H1 (cell line): Measurements from ENCODE around the gene TRABD2A. TPM values are rescaled to one million over a fixed set of nuclear protein-coding genes. Genes with fewer than 3 reads are reported as not detected.

Experiments
- CTCF ChIA-PET: fragments of 300-600 bp; sonication (Branson Sonifier 250); formaldehyde crosslinking; loops from one replicate; lab custom pipeline; 2021; ENCODE audit not compliant: partially characterized antibody; lab: Charles Lee
- POLR2A ChIA-PET: fragments of 300-600 bp; sonication (Branson Sonifier 250); formaldehyde crosslinking; loops from one replicate; lab custom pipeline; 2021; ENCODE audit warnings: inconsistent platforms; ENCODE audit not compliant: partially characterized antibody; lab: Charles Lee
- DNase-seq, 2 experiments: peaks; one replicate each; pipeline versions ENCODE4 v3.0.0 to v3.0.0-alpha.2; 2010 to 2022; ENCODE audit warnings: low spot score in 2 of 2, low read depth in 1 of 2, mixed read lengths in 1 of 2
- FAIRE-seq: peaks from 2 replicates; lab custom pipeline; 2011; peaks lifted over from hg19 to GRCh38; lab: Jason Lieb, UNC
- H2AFZ ChIP-seq: 2 replicates; pipeline ENCODE4 v1.8.1; 2012; ENCODE audit warnings: low read length, inconsistent platforms
- H2AK5ac ChIP-seq: 2 replicates; pipeline ENCODE4 v1.6.1; 2013; ENCODE audit warnings: low read depth, low read length
- H2BK120ac ChIP-seq: replicated peaks from 2 replicates; pipeline ENCODE3; 2013; ENCODE audit warnings: low read depth, low read length, inconsistent platforms
- H2BK12ac ChIP-seq: 2 replicates; pipeline ENCODE4 v1.6.1; 2013; ENCODE audit warnings: low read depth, low read length
- H2BK15ac ChIP-seq: 2 replicates; pipeline ENCODE4 v1.6.1; 2013; ENCODE audit warnings: low read length
- H2BK20ac ChIP-seq: 2 replicates; pipeline ENCODE4 v1.6.1; 2013; ENCODE audit warnings: low read length
- H2BK5ac ChIP-seq: 2 replicates; pipeline ENCODE4 v1.6.1; 2013; ENCODE audit warnings: low read depth, low read length
- H3K14ac ChIP-seq: 2 replicates; pipeline ENCODE4 v1.6.1; 2013; ENCODE audit warnings: inconsistent platforms; ENCODE audit not compliant: insufficient read length
- H3K18ac ChIP-seq: 2 replicates; pipeline ENCODE4 v1.6.1; 2013; ENCODE audit warnings: low read length; ENCODE audit errors: extremely low read depth
- H3K23ac ChIP-seq: 2 replicates; pipeline ENCODE4 v1.6.1; 2013; ENCODE audit warnings: inconsistent platforms; ENCODE audit not compliant: insufficient read length
- H3K23me2 ChIP-seq: 2 replicates; pipeline ENCODE4 v1.6.1; 2013; ENCODE audit warnings: low read depth, low read length
- H3K27ac ChIP-seq: 2 replicates; pipeline ENCODE4 v1.6.1; 2011; ENCODE audit warnings: low read depth, low read length, inconsistent platforms
- H3K27me3 ChIP-seq, 4 experiments: replicated peaks in 1 of 4; 1 replicate in 1 of 4; 2 replicates in 3 of 4; pipeline versions ENCODE4 v1.6.1 to v1.8.1; 2011 to 2013; ENCODE audit warnings: low read length in 3 of 4, mild to moderate bottlenecking in 3 of 4, inconsistent platforms in 2 of 4, mixed read lengths in 2 of 4, moderate library complexity in 1 of 4; ENCODE audit not compliant: control insufficient read depth in 3 of 4, insufficient read depth in 3 of 4; ENCODE audit errors: extremely low read depth in 1 of 4
- H3K36me3 ChIP-seq, 4 experiments: 2 replicates each; pipeline versions ENCODE4 v1.6.1 to v1.8.1; 2011 to 2013; ENCODE audit warnings: mild to moderate bottlenecking in 4 of 4, low read length in 3 of 4, moderate library complexity in 2 of 4, control low read depth in 1 of 4, inconsistent platforms in 1 of 4; ENCODE audit not compliant: insufficient read depth in 4 of 4, control insufficient read depth in 2 of 4
- H3K4ac ChIP-seq: replicated peaks from 2 replicates; pipeline ENCODE3; 2013; ENCODE audit warnings: low read length, low read depth, mixed read lengths, inconsistent platforms; ENCODE audit not compliant: insufficient read length
- H3K4me1 ChIP-seq, 4 experiments: replicated peaks in 1 of 4; 1 replicate in 1 of 4; 2 replicates in 3 of 4; pipeline versions ENCODE4 v1.6.1 to v1.8.1; 2011 to 2013; ENCODE audit warnings: low read length in 3 of 4, inconsistent platforms in 2 of 4, mixed read lengths in 1 of 4; ENCODE audit not compliant: insufficient read depth in 4 of 4, control insufficient read depth in 3 of 4
- H3K4me2 ChIP-seq, 2 experiments: 2 replicates each; pipeline versions ENCODE4 v1.6.1 to v1.8.1; 2011 to 2013; ENCODE audit warnings: low read depth in 2 of 2, low read length in 2 of 2, control low read depth in 1 of 2, inconsistent platforms in 1 of 2, mild to moderate bottlenecking in 1 of 2; ENCODE audit not compliant: insufficient read depth in 1 of 2
- H3K4me3 ChIP-seq, 4 experiments: fragments of 200-600, 300-600 bp in 1 of 4; sonication (generic), shearing (Covaris generic), sonication (Bioruptor Twin) in 1 of 4; 2 replicates each; pipeline versions ENCODE4 v1.5.1 to v1.8.1; 2011 to 2016; ENCODE audit warnings: low read length in 4 of 4, low read depth in 3 of 4, control low read depth in 2 of 4, inconsistent platforms in 2 of 4, mild to moderate bottlenecking in 2 of 4, mixed read lengths in 1 of 4, moderate library complexity in 1 of 4; ENCODE audit not compliant: insufficient read depth in 2 of 4; ENCODE audit errors: extremely low read depth in 1 of 4
- H3K56ac ChIP-seq: replicated peaks from 2 replicates; pipeline ENCODE3; 2013; ENCODE audit warnings: low read depth, mild to moderate bottlenecking, mixed read lengths, low read length, inconsistent platforms; ENCODE audit not compliant: insufficient read length
- H3K79me1 ChIP-seq: 2 replicates; pipeline ENCODE4 v1.6.1; 2013; ENCODE audit warnings: low read depth, low read length, control low read depth
- H3K79me2 ChIP-seq, 2 experiments: 2 replicates each; pipeline versions ENCODE4 v1.6.1 to v1.8.1; 2012 to 2013; ENCODE audit warnings: low read length in 2 of 2, mild to moderate bottlenecking in 2 of 2, inconsistent platforms in 1 of 2; ENCODE audit not compliant: insufficient read depth in 2 of 2, control insufficient read depth in 1 of 2
- H3K9ac ChIP-seq, 4 experiments: replicated peaks in 1 of 4; 1 replicate in 1 of 4; 2 replicates in 3 of 4; pipeline versions ENCODE4 v1.6.1 to v1.8.1; 2011 to 2013; ENCODE audit warnings: low read depth in 3 of 4, low read length in 3 of 4, control low read depth in 2 of 4, mild to moderate bottlenecking in 2 of 4, moderate library complexity in 2 of 4, inconsistent platforms in 1 of 4; ENCODE audit errors: extremely low read depth in 1 of 4
- H3K9me3 ChIP-seq, 2 experiments: 2 replicates each; pipeline versions ENCODE4 v1.6.1 to v1.8.1; 2012 to 2013; ENCODE audit warnings: mild to moderate bottlenecking in 2 of 2, moderate library complexity in 2 of 2, control low read depth in 1 of 2, inconsistent platforms in 1 of 2, low read depth in 1 of 2, low read length in 1 of 2, mixed read lengths in 1 of 2; ENCODE audit not compliant: insufficient read depth in 2 of 2
- H4K20me1 ChIP-seq, 2 experiments: replicated peaks in 1 of 2; 2 replicates each; pipeline versions ENCODE3 to v1.8.1; 2011 to 2013; ENCODE audit warnings: inconsistent platforms in 2 of 2, low read length in 2 of 2, mild to moderate bottlenecking in 1 of 2; ENCODE audit not compliant: insufficient read depth in 2 of 2, control insufficient read depth in 1 of 2
- H4K5ac ChIP-seq: 2 replicates; pipeline ENCODE4 v1.6.1; 2013; ENCODE audit warnings: low read length, low read depth, mixed read lengths, inconsistent platforms; ENCODE audit not compliant: insufficient read length
- H4K8ac ChIP-seq: 2 replicates; pipeline ENCODE4 v1.8.0; 2013; ENCODE audit warnings: mild to moderate bottlenecking, moderate library complexity, low read length, inconsistent platforms; ENCODE audit not compliant: insufficient read depth; ENCODE audit errors: extremely low read depth
- H4K91ac ChIP-seq: replicated peaks from 2 replicates; pipeline ENCODE3; 2013; ENCODE audit warnings: low read length, mixed read lengths, inconsistent platforms; ENCODE audit not compliant: insufficient read length
- BCL11A ChIP-seq, 2 experiments: IDR thresholded peaks; one replicate each; pipeline ENCODE4 v1.6.1; 2011; ENCODE audit warnings: low read depth in 2 of 2, low read length in 2 of 2, mild to moderate bottlenecking in 2 of 2
- CBX8 ChIP-seq: fragments of 300-800, 300-1000 bp; sonication (generic); IDR thresholded peaks from 2 replicates; pipeline ENCODE4 v1.7.1; 2016; ENCODE audit warnings: low read depth, low read length, borderline replicate concordance
- EP300 ChIP-seq, 2 experiments: IDR thresholded peaks; 1 replicate in 1 of 2; 2 replicates in 1 of 2; pipeline ENCODE4 v1.6.1; 2011 to 2012; ENCODE audit warnings: low read depth in 2 of 2, low read length in 2 of 2, mild to moderate bottlenecking in 2 of 2, borderline replicate concordance in 1 of 2, inconsistent platforms in 1 of 2, moderate library complexity in 1 of 2
- HDAC6 ChIP-seq: IDR thresholded peaks from one replicate; pipeline ENCODE4 v1.7.1; 2012; ENCODE audit warnings: low read depth, mild to moderate bottlenecking, inconsistent platforms, low read length, moderate library complexity
- KDM4A ChIP-seq: IDR thresholded peaks from one replicate; pipeline ENCODE4 v1.7.1; 2012; ENCODE audit warnings: low read depth, mild to moderate bottlenecking, moderate library complexity, low read length, inconsistent platforms; ENCODE audit not compliant: severe bottlenecking
- MAFK ChIP-seq: IDR thresholded peaks from 2 replicates; pipeline ENCODE4 v1.6.1; 2012; ENCODE audit warnings: low read depth, mild to moderate bottlenecking, improper control_type of control experiment, low read length
- POLR2A ChIP-seq, 2 experiments: IDR thresholded peaks; 1 replicate in 1 of 2; 2 replicates in 1 of 2; pipeline ENCODE4 v1.6.1; 2011; ENCODE audit warnings: low read depth in 2 of 2, low read length in 2 of 2, mild to moderate bottlenecking in 2 of 2; ENCODE audit errors: control extremely low read depth in 1 of 2
- RBBP5 ChIP-seq: IDR thresholded peaks from 2 replicates; pipeline ENCODE4 v1.7.1; 2012; ENCODE audit warnings: low read depth, mild to moderate bottlenecking, inconsistent platforms, low read length, moderate library complexity, borderline replicate concordance
- RFX5 ChIP-seq: IDR thresholded peaks from 2 replicates; pipeline ENCODE4 v1.6.1; 2011; ENCODE audit warnings: low read depth, low read length, improper control_type of control experiment, borderline replicate concordance
- SAP30 ChIP-seq: fragments of 300-600 bp; sonication (generic); IDR thresholded peaks from 2 replicates; pipeline ENCODE4 v1.7.1; 2012; ENCODE audit warnings: low read length, moderate library complexity, mild to moderate bottlenecking, inconsistent platforms; ENCODE audit not compliant: insufficient read depth, insufficient replicate concordance
- SIX5 ChIP-seq: IDR thresholded peaks from 2 replicates; pipeline ENCODE4 v1.6.1; 2011; ENCODE audit warnings: mild to moderate bottlenecking, low read depth, low read length
- TAF7 ChIP-seq: optimal IDR thresholded peaks from 2 replicates; pipeline ENCODE3; 2011; ENCODE audit warnings: low read depth, mild to moderate bottlenecking, inconsistent platforms, low read length, moderate library complexity, borderline replicate concordance
- WGBS, 2 experiments: shearing (Covaris generic) in 1 of 2; methylation state at CpG; one replicate each; pipeline versions ENCODE4 v1.1.6 to v1.1.7; 2013 to 2015; ENCODE audit warnings: low lambda C conversion rate in 2 of 2, mixed read lengths in 2 of 2, inconsistent platforms in 1 of 2, low coverage in 1 of 2, missing lambda C conversion rate in 1 of 2; ENCODE audit not compliant: insufficient replicate concordance in 2 of 2, insufficient coverage in 1 of 2, insufficient read length in 1 of 2; ENCODE audit errors: extremely low coverage in 1 of 2, missing lambda C conversion rate in 1 of 2; 5-methylcytosine and 5-hydroxymethylcytosine counted together
- polyA plus RNA-seq, 7 experiments: library from polyadenylated mRNA; depleted of rRNA in 3 of 7; stranded (reverse) in 5 of 7; unstranded in 2 of 7; fragments of >200 nt in 5 of 7; fragments of 200-250 nt in 2 of 7; gene quantifications; 1 replicate in 5 of 7; 2 replicates in 1 of 7; 4 replicates in 1 of 7; pipeline versions ENCODE4 v1.2.1 to v1.2.3, GENCODE V29; 2011 to 2013; ENCODE audit warnings: missing spikeins in 2 of 7, mixed read lengths in 2 of 7
- total RNA-seq: library from RNA; stranded (reverse); fragmentation: NEBNext Ultra II Directional; extraction: Animal tissue kit (Norgen Biotek cat#: 25700); gene quantifications from 2 replicates; pipeline ENCODE4 v1.2.1, GENCODE V29; 2021
- TF ChIP-seq, protein P1 (sequence below): IDR thresholded peaks from 2 replicates; pipeline ENCODE4 v1.6.1; 2011; ENCODE audit warnings: low read length, improper control_type of control experiment

The TRABD2A gene
- total and polyA plus RNA-seq, 2 of the 8 experiments (the other 6 are each of a cell fraction or from before 2014, with no cell fraction given) = 17.3 to 18.6 TPM

DNA sequence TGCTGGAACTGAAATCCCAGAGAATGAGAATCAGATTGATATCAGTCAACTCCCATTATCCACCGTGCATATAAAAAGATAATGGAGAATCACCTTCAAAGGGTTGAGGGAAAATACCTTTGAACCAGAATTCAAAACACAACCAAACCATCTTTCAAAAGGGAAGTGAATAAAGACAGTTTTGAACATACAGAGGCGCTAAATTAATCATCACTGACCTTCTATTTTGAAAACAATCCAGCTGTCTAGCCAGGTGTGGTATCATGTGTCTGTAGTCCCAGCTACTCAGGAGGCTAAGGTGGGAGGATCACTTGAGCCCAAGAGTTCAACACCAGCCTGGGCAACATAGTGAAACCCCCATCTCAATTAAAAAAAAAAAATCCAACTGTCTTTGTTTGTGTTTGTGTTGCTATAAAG, 63.6 kb downstream of the TRABD2A start:
- H3K79me1 ChIP-seq = no peaks in the 10 kb centered on the region
- no peak overlapping the region for H4K5ac ChIP-seq
- no peaks in the 10 kb centered on the region for H3K23me2 ChIP-seq
- no peak overlapping the region for H2AK5ac ChIP-seq
- H2AFZ ChIP-seq = no peak overlapping the region
- no peaks in the 10 kb centered on the region for H4K20me1 ChIP-seq
- no peak overlapping the region for H2BK120ac ChIP-seq
- no peak overlapping the region for H3K4me3 ChIP-seq
- no peak for DNase-seq
- WGBS, 2 experiments = 96% methylated on average over 2 of the region's 2 CpGs; no CpG with 5 or more reads in 1 of the 2 experiments
- POLR2A ChIA-PET = interaction anchor here (0.7 kb wide), 1 partner anchor 669 kb away, joined by 3 read pairs; no protein-coding TSS in a partner anchor
- no peak overlapping the region for H3K4me2 ChIP-seq
- no peaks in the 10 kb centered on the region; a peak in 1 of 4 replicates for H3K9me3 ChIP-seq
- H3K56ac ChIP-seq = no peak overlapping the region
- H3K23ac ChIP-seq = no peak overlapping the region
- H3K14ac ChIP-seq = no peak overlapping the region
- no peak overlapping the region for H3K18ac ChIP-seq
- H3K36me3 ChIP-seq = no peaks in the 10 kb centered on the region
- no peak overlapping the region for H2BK20ac ChIP-seq
- H3K27ac ChIP-seq = no peak overlapping the region
- no peak overlapping the region for H2BK15ac ChIP-seq
- H3K4ac ChIP-seq = no peak overlapping the region
- H3K4me1 ChIP-seq = no peaks in the 10 kb centered on the region
- CTCF ChIA-PET = interaction anchor here (0.6 kb wide), 1 partner anchor 148 kb away, joined by 3 read pairs; no protein-coding TSS in a partner anchor
- no peaks in the 10 kb centered on the region for H3K27me3 ChIP-seq
- no peak overlapping the region for H2BK5ac ChIP-seq
- no peak for FAIRE-seq
- H2BK12ac ChIP-seq = no peak overlapping the region
- no peak overlapping the region for H4K91ac ChIP-seq
- no peak overlapping the region for H3K9ac ChIP-seq
- no peaks in the 10 kb centered on the region for H3K79me2 ChIP-seq
- no peak overlapping the region for H4K8ac ChIP-seq
- TF ChIP-seq SAP30 = no peak
- TF ChIP-seq, protein P1, sequence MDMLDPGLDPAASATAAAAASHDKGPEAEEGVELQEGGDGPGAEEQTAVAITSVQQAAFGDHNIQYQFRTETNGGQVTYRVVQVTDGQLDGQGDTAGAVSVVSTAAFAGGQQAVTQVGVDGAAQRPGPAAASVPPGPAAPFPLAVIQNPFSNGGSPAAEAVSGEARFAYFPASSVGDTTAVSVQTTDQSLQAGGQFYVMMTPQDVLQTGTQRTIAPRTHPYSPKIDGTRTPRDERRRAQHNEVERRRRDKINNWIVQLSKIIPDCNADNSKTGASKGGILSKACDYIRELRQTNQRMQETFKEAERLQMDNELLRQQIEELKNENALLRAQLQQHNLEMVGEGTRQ = no peak
- TF ChIP-seq TAF7 = no peak
- TF ChIP-seq BCL11A (IDR thresholded peaks at IDR 0.05; ENCODE audit: low read depth in 2 of 2, low read length in 2 of 2) = no peak
- no peak for TF ChIP-seq CBX8
- no peak for TF ChIP-seq SIX5
- TF ChIP-seq RFX5 = no peak
- no peak for TF ChIP-seq RBBP5
- TF ChIP-seq POLR2A (IDR thresholded peaks at IDR 0.05; ENCODE audit: control extremely low read depth in 1 of 2, low read depth in 2 of 2, low read length in 2 of 2) = no peak
- no peak for TF ChIP-seq KDM4A
- TF ChIP-seq EP300 (IDR thresholded peaks at IDR 0.05; ENCODE audit: borderline replicate concordance in 1 of 2, low read depth in 2 of 2, low read length in 2 of 2) = no peak
- TF ChIP-seq MAFK = no peak
- TF ChIP-seq HDAC6 = no peak
